ENCODE data around the gene DCK.

- no peak for TF ChIP-seq RAD21 (IDR thresholded peaks at IDR 0.05; ENCODE audit: low read depth)
- no peak for TF ChIP-seq CEBPB (IDR thresholded peaks at IDR 0.05)
- no peak for TF ChIP-seq FOXM1 (IDR thresholded peaks at IDR 0.05; ENCODE audit: borderline replicate concordance, low read depth)
- TF ChIP-seq EP300 (IDR thresholded peaks at IDR 0.05; ENCODE audit: borderline replicate concordance), result no peak
- TF ChIP-seq USF1 (IDR thresholded peaks at IDR 0.05), result no peak
- TF ChIP-seq ZBTB7A (IDR thresholded peaks at IDR 0.05; ENCODE audit: low read depth), result no peak
- no peak for TF ChIP-seq NFIC (IDR thresholded peaks at IDR 0.05)
- no peak for TF ChIP-seq CREB1 (IDR thresholded peaks at IDR 0.05; ENCODE audit: low read depth)
Observed at GRCh38 chr4:70954032-70954431, 39.4 kb upstream of the DCK start.
